MCF 10A (cell line): ENCODE measurements around the gene RASAL1. TPM values are rescaled to one million over a fixed set of nuclear protein-coding genes. Genes with fewer than 3 reads are reported as not detected.
A peak's percentile ranks its signal among the peaks of the same experiment; 100 is the strongest.
"Not testable (repeated sequence)": the region's sequence is repeated elsewhere in the genome, so short reads cannot be mapped to it uniquely, and the experiment has no call there.

ENCODE experiments used
- BruUV-seq: library from RNA; stranded (reverse); fragments of 400-500 nt; replicated peaks from 2 replicates; lab custom pipeline; 2021; lab: Mats Ljungman, UMichigan
- CTCF ChIA-PET: fragments of 300-600 bp; sonication (Branson Sonifier 250); formaldehyde crosslinking; extraction: SDS; loops from one replicate; lab custom pipeline; 2021; ENCODE audit warnings: antibody characterized with exemption, inconsistent platforms; lab: Yijun Ruan, JAX
- POLR2A ChIA-PET: fragments of 300-600, 350-650 bp; sonication (Branson Sonifier 250); formaldehyde crosslinking; extraction: SDS; loops from one replicate; lab custom pipeline; 2020; ENCODE audit warnings: antibody characterized with exemption, inconsistent platforms; lab: Yijun Ruan, JAX
- DNase-seq: peaks from one replicate; pipeline ENCODE4 v3.0.0-alpha.2; 2018; ENCODE audit not compliant: unreplicated experiment
- H3K27ac Mint-ChIP-seq: one replicate; pipeline ENCODE4 v1.8.0; 2022; ENCODE audit warnings: mild to moderate bottlenecking, low read depth, mixed read lengths; ENCODE audit not compliant: unreplicated experiment
- H3K27me3 Mint-ChIP-seq: one replicate; pipeline ENCODE4 v1.8.0; 2022; ENCODE audit warnings: mixed read lengths; ENCODE audit not compliant: insufficient read depth, unreplicated experiment
- H3K36me3 Mint-ChIP-seq: one replicate; pipeline ENCODE4 v1.8.0; 2022; ENCODE audit warnings: mild to moderate bottlenecking, moderate library complexity, mixed read lengths; ENCODE audit not compliant: insufficient read depth, unreplicated experiment
- H3K4me1 Mint-ChIP-seq: one replicate; pipeline ENCODE4 v1.8.0; 2022; ENCODE audit warnings: mixed read lengths; ENCODE audit not compliant: insufficient read depth, unreplicated experiment
- H3K4me3 Mint-ChIP-seq: one replicate; pipeline ENCODE4 v1.8.0; 2022; ENCODE audit warnings: mild to moderate bottlenecking, moderate library complexity, mixed read lengths; ENCODE audit not compliant: unreplicated experiment
- H3K9me3 Mint-ChIP-seq: one replicate; pipeline ENCODE4 v1.8.0; 2022; ENCODE audit warnings: mixed read lengths; ENCODE audit not compliant: unreplicated experiment
- intact Hi-C: fragments of 100-400 bp; cut with micrococcal nuclease; formaldehyde crosslinking; loops from 2 replicates; pipeline ENCODE4 v1.14.1; 2022
- total RNA-seq: library from RNA; stranded (reverse); gene quantifications from 2 replicates; pipeline ENCODE4 v1.2.3, GENCODE V29; 2022
- TF ChIP-seq, protein P1 (sequence below): fragments of 200-600 bp; IDR thresholded peaks from one replicate; pipeline ENCODE4 v1.8.0; 2022; ENCODE audit warnings: antibody characterized with exemption, mild to moderate bottlenecking; ENCODE audit not compliant: unreplicated experiment

RASAL1 gene
- total RNA-seq, 1 experiment from 2014 or later: not detected

DNA sequence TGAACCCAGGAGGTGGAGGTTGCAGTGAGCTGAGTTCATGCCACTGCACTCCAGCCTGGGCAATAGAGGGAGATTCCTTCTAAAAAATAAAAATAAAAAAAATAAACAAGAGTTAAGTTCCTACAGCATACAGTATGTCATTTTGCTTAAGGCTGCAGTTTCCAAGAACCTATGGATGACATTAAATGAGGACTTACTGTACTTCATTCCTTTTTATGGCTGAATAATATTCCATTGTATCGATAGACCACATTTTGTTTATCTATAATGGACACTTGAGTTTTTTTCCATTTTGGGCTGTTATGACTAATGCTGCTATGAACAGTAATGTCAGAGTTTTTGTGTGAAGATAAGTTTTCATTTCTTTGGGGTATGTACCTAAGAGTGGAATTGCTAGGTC, 17.4 kb downstream of the RASAL1 start:
- intact Hi-C loops: no loop called here
- H3K36me3 Mint-ChIP-seq: no peaks in the 10 kb centered on the region
- H3K9me3 Mint-ChIP-seq: peaks cover 4% of the 10 kb centered on the region
- H3K27me3 Mint-ChIP-seq: peaks cover 19% of the 10 kb centered on the region
- H3K4me1 Mint-ChIP-seq: peaks cover 6% of the 10 kb centered on the region
- TF ChIP-seq, protein P1, sequence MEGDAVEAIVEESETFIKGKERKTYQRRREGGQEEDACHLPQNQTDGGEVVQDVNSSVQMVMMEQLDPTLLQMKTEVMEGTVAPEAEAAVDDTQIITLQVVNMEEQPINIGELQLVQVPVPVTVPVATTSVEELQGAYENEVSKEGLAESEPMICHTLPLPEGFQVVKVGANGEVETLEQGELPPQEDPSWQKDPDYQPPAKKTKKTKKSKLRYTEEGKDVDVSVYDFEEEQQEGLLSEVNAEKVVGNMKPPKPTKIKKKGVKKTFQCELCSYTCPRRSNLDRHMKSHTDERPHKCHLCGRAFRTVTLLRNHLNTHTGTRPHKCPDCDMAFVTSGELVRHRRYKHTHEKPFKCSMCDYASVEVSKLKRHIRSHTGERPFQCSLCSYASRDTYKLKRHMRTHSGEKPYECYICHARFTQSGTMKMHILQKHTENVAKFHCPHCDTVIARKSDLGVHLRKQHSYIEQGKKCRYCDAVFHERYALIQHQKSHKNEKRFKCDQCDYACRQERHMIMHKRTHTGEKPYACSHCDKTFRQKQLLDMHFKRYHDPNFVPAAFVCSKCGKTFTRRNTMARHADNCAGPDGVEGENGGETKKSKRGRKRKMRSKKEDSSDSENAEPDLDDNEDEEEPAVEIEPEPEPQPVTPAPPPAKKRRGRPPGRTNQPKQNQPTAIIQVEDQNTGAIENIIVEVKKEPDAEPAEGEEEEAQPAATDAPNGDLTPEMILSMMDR: no peak
- ChIA-PET CTCF (no interaction called here), POLR2A (no interaction called here)
- no TSS peak for BruUV-seq
- H3K27ac Mint-ChIP-seq: no peak overlapping the region
- no peak overlapping the region for H3K4me3 Mint-ChIP-seq
- DNase-seq: no peak

DNA sequence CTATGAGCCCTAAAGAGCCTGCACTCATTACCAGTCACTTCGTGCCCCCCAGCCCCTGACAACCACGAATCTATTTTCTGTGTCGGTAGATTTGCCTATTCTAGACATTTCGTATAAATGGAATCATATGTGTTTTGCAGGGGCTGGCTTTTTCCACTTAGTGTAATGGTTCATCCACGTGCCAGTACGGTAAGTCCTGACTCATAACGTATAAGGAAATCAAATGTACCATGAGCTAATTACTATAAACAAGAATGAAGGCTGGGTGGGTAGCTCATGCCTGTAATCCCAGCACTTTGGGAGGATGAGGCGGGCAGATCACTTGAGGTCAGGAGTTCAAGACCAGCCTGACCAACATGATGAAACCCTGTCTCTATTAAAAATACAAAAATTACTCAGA, 17.9 kb downstream of the RASAL1 start:
- H3K9me3 Mint-ChIP-seq, H3K4me3 Mint-ChIP-seq, H3K36me3 Mint-ChIP-seq, H3K27ac Mint-ChIP-seq, intact Hi-C loops, BruUV-seq, H3K4me1 Mint-ChIP-seq: not testable (repeated sequence)
- DNase-seq: peak; percentile 23
- ChIA-PET POLR2A (interaction anchor here (0.6 kb wide), 1 partner anchor 258 kb away, joined by 3 read pairs; no protein-coding TSS in a partner anchor), CTCF (interaction anchor here (0.7 kb wide), 1 partner anchor 81 kb away, joined by 3 read pairs; no protein-coding TSS in a partner anchor)
- peaks cover 15% of the 10 kb centered on the region for H3K27me3 Mint-ChIP-seq

DNA sequence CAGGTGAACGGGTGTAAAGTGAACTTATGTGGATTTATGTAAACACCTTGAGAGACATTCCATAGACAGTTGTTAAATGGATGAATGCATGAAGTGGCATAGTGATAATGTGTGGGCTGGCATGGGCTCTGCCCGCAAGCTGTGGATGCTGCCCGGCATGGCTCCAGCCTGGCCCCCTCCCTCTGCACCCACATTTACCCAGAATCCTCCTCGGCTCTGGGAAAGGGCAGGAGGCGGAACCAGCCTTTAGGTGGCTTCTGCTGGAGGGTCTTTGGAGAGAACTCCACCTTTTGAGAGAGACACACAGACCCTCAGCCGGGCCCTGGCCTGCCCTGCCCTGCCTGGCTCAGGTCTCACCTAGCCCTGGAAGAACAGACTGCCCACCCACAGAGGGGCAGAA, 18.7 kb downstream of the RASAL1 start:
- POLR2A ChIA-PET: no interaction called here
- CTCF ChIA-PET: interaction anchor here (0.7 to 1.1 kb wide), 2 partner anchors 69 to 80 kb away, joined by 3 to 4 read pairs; no protein-coding TSS in a partner anchor

DNA sequence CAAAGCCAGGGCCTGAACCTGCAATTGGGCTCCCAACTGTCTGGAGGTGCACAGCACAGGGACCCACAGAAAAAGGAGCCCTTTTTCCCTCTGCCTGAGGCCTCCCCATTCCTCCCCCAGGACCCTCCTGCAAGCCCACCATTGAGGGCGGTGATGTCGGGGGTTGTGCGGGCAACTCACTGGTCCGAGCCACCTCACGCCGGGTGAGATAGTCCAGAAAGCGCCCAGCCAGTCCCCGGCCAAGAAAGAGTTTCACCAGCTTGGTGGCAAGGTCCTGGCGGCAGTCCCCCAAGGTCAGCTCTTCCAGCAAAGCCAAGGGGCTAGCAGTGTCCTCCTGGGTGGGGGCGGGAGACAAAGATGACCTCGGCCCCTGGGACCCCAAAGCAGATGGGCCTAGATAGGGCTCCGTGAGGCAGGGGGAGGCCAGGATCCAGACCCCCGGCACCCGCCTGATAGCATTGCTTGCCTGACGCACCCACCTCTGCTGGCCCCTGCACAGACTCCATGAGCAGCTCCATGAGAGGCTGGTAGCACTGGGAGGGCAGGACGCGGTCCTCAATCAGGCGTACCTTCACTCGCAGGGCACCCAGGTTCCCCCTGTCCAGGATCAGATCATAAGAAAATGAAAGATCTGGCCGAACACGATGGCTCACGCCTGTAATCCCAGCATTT, 20.0 kb downstream of the RASAL1 start:
- TF ChIP-seq, protein P1: no peak
- CTCF ChIA-PET: interaction anchor here (0.6 to 1.4 kb wide), 3 partner anchors 19 to 68 kb away, joined by 3 to 9 read pairs (median 4); no protein-coding TSS in a partner anchor
- no peak overlapping the region for H3K4me3 Mint-ChIP-seq
- no peaks in the 10 kb centered on the region for H3K27me3 Mint-ChIP-seq
- peaks cover 6% of the 10 kb centered on the region for H3K4me1 Mint-ChIP-seq
- H3K9me3 Mint-ChIP-seq: no peaks in the 10 kb centered on the region
- no peaks in the 10 kb centered on the region for H3K36me3 Mint-ChIP-seq
- intact Hi-C loops: no loop called here
- DNase-seq: no peak
- no TSS peak for BruUV-seq
- no peak overlapping the region for H3K27ac Mint-ChIP-seq
- POLR2A ChIA-PET: no interaction called here

More for the DNA sequence above, 18.7 kb downstream of the RASAL1 start:
- Mint-ChIP-seq H3K27me3 (peaks cover 7% of the 10 kb centered on the region), H3K4me1 (peaks cover 6% of the 10 kb centered on the region), H3K36me3 (no peaks in the 10 kb centered on the region), H3K27ac (no peak overlapping the region), H3K9me3 (no peaks in the 10 kb centered on the region), H3K4me3 (no peak overlapping the region)
- TF ChIP-seq, protein P1: no peak
- DNase-seq: no peak
- intact Hi-C loops: no loop called here
- no TSS peak for BruUV-seq
